GM21423 (cell line): ENCODE data around the gene ARHGAP8.
"Not testable (repeated sequence)": the region's sequence is repeated elsewhere in the genome, so short reads cannot be mapped to it uniquely, and the experiment has no call there.

Experiments
- ATAC-seq: cut with Tn5 transposase; IDR thresholded peaks from one replicate; pipeline ENCODE4 v1.9.1; 2021; ENCODE audit warnings: mild to moderate bottlenecking, moderate library complexity; ENCODE audit not compliant: unreplicated experiment

The ARHGAP8 gene

GRCh38 chr22:44901301-44901700 is 148.9 kb downstream of the ARHGAP8 start:
- no peak for ATAC-seq

- not testable (repeated sequence) for ATAC-seq
These were observed 150.8 kb downstream of the ARHGAP8 start for GRCh38 chr22:44903164-44903563.

- not testable (repeated sequence) for ATAC-seq
These were observed 152.2 kb downstream of the ARHGAP8 start for GRCh38 chr22:44904492-44905152.

- no peak for ATAC-seq
These were observed 154.0 kb downstream of the ARHGAP8 start for GRCh38 chr22:44906248-44906936.

GRCh38 chr22:44906999-44907644 is 154.7 kb downstream of the ARHGAP8 start:
- no peak for ATAC-seq

- no peak for ATAC-seq
These were observed 155.7 kb downstream of the ARHGAP8 start for GRCh38 chr22:44907765-44908737.

GRCh38 chr22:44909241-44909640 is 156.9 kb downstream of the ARHGAP8 start:
- no peak for ATAC-seq
